Endothelial cell of umbilical vein (primary cell): ENCODE data around the gene FAM131C.

Experiments used
- EZH2 ChIP-seq: IDR thresholded peaks from 2 replicates; pipeline ENCODE4 v1.6.1; 2012; ENCODE audit warnings: borderline replicate concordance, low read depth, mild to moderate bottlenecking, moderate library complexity, low read length, inconsistent platforms; ENCODE audit not compliant: severe bottlenecking
- MYC ChIP-seq: IDR thresholded peaks from one replicate; pipeline ENCODE4 v1.6.1; 2011; ENCODE audit warnings: mild to moderate bottlenecking, low read depth, low read length
- TF ChIP-seq, protein P1 (sequence below), 2 donors: IDR thresholded peaks; 1 replicate in 1 of 2; 2 replicates in 1 of 2; pipeline ENCODE4 v1.5.1; 2011; ENCODE audit warnings: low read length in 2 of 2, mild to moderate bottlenecking in 2 of 2, moderate library complexity in 2 of 2, control low read depth in 1 of 2, inconsistent platforms in 1 of 2, low read depth in 1 of 2; ENCODE audit not compliant: insufficient read depth in 1 of 2; ENCODE audit errors: extremely low read depth in 1 of 2

DNA sequence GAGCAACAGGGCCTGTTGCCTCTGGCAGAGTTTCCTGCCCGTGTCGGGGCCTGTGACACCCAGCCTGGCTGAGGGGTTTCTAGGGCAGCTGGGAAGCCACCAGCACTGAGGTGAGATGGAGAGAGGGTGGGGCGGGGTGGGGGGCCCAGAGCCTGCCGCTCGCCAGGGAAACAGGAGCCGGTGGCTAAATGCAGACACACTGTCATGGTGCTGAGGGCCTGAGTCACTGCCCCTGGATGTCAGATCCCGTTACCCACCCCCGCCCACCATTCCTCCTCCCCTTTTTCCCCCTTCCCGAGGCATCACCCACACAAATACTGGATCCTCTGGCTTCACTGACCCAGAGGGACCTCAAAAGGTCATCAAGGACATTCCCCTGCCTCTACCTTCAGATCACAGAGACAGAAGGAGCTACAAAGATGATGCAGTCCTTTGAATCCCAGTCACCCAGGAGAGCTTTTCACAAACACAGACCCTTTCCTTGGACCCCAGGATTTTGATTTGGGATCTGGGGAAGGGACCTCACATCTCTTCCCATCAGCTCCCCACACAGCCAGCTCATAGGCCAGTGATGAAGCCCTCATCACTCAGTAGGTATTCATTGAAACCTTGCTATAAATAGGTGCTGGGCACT lies 53.7 kb downstream of the FAM131C start:
- no peak for TF ChIP-seq MYC
- no peak for TF ChIP-seq EZH2
- TF ChIP-seq, protein P1, sequence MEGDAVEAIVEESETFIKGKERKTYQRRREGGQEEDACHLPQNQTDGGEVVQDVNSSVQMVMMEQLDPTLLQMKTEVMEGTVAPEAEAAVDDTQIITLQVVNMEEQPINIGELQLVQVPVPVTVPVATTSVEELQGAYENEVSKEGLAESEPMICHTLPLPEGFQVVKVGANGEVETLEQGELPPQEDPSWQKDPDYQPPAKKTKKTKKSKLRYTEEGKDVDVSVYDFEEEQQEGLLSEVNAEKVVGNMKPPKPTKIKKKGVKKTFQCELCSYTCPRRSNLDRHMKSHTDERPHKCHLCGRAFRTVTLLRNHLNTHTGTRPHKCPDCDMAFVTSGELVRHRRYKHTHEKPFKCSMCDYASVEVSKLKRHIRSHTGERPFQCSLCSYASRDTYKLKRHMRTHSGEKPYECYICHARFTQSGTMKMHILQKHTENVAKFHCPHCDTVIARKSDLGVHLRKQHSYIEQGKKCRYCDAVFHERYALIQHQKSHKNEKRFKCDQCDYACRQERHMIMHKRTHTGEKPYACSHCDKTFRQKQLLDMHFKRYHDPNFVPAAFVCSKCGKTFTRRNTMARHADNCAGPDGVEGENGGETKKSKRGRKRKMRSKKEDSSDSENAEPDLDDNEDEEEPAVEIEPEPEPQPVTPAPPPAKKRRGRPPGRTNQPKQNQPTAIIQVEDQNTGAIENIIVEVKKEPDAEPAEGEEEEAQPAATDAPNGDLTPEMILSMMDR (IDR thresholded peaks at IDR 0.05; ENCODE audit: extremely low read depth in 1 of 2, insufficient read depth in 1 of 2, low read depth in 1 of 2, low read length in 2 of 2): no peak
